Activated CD4-positive, CD25-positive, alpha-beta regulatory T cell treated with anti-CD3 and anti-CD28 coated beads, Interleukin-2, amount 50 U/mL, for 16 hours (primary cell): Measurements from ENCODE around the gene TAX1BP3.
A peak's percentile ranks its signal among the peaks of the same experiment; 100 is the strongest.
"Not testable (repeated sequence)": the region's sequence is repeated elsewhere in the genome, so short reads cannot be mapped to it uniquely, and the experiment has no call there.

Source experiments
- DNase-seq: peaks from one replicate; pipeline ENCODE4 v3.0.0-alpha.2; 2020; ENCODE audit warnings: low read depth, low spot score

The TAX1BP3 gene, protein sequence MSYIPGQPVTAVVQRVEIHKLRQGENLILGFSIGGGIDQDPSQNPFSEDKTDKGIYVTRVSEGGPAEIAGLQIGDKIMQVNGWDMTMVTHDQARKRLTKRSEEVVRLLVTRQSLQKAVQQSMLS

DNA sequence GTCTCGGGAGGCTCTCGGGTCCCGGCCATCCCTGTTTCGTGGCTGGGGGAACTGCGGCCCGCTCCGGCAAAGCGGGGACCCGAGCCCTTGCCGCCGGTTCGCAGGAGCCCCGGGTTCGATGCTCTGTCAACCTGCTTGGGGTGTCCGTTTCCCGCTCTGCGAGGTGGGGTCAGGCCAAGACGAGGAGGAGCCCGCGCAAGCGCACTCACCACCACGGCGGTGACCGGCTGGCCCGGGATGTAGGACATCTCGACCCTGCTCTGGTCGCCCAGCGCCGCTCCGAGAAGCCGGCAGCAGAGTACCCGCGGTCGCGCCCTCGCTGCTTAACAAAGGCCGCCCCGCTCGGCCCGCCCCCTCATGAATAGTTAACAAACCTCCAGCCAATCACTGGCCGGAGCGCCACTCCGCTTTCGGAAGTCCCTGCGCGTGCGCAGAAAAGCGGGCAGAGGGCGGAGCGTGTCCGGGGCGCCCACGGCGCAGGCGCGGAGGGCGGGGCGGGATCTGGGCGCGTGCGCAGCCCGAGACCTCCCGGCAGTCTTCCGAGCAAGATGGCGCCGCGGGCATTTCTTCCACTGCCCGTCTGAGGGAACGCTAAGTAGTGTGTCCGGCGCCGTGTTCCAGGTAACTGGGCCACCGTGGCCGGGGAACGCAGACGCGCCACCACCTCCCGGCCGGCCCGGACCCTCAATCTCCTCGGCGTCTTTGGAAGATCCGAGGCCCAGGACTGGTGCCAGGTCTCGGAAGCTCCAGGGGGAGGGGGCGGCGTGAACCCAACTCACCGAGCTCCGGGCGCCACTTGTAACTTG, at the start of gene TAX1BP3, which contains the start of gene EMC6:
Gene TAX1BP3, minus strand, starts transcription at position 300 of the 806 bp plus-strand sequence. Its CDS starts 52 bp downstream, at position 248.
Gene EMC6, plus strand, starts transcription at position 534 of the 806 bp plus-strand sequence. CDS start 335 bp downstream, outside the sequence.
- DNase-seq, result peak; percentile 99

DNA sequence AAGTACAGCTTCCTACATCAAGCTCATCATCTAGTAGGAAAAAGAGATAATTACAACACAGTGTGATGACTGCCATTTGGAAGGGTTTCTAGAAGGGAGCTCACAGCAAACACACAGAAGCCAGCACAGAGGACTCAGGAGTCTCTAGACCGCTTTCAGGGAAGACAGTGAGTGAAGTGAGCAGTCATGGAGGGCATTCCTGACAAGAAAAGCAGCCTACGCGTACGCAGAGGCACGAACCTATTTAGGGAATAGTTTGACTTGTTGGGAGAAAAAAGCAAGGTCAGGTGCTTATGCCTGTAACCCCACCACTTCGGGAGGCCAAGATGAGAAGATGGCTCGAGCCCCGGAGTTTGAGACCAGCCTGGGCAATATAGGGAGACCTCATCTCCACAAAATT, 46.9 kb upstream of the TAX1BP3 start:
- no peak for DNase-seq

DNA sequence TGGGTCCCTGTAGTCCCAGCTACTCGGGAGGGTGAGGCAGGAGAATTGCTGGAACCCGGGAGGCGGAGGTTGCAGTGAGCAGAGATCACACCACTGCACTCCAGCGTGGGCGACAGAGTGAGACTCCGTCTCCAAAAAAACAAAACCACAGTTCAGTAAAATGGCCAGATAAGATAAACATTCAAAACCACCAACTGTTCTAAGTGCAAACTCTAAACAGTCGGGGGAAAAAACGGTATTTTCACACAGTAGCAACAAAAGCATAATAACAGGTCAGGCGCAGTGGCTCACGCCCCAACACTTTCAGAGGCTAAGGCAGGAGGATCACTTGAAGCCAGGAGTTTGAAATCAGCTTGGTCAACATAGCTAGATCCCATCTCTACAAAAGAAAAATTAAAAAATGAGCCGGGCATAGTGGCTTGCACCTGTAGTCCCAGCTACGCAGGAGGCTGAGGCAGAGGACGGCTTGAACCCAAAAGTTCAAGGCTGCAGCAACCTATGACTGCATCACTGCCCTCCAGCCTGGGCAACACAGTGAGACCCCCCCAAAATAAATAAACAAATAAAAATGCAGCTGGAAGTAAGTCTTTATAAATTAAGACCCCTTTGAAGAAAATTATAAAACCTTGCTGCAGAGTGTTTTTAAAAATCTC, 44.6 kb upstream of the TAX1BP3 start:
- DNase-seq, result no peak

DNA sequence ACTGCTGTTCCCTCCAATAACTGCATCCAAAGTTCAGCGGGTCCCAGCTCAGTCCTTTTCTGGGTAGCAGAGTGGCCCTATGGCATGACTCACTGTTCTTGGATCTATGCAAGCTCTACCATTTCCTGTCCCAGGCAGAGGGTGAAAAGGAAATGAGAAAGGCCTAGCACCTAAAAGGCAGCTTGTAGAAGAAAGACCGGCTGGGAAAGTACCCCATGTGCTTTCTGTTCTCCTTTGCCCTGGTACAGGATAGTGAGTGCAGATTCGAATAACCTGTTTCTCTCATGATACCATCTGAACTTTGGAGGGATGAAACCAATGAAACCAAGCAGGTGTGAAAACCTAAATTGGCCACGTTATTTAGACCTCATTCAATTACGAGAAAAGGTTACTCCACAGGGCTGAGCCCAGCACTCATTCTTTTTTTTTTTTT, 42.6 kb upstream of the TAX1BP3 start:
- DNase-seq, result peak; percentile 55

DNA sequence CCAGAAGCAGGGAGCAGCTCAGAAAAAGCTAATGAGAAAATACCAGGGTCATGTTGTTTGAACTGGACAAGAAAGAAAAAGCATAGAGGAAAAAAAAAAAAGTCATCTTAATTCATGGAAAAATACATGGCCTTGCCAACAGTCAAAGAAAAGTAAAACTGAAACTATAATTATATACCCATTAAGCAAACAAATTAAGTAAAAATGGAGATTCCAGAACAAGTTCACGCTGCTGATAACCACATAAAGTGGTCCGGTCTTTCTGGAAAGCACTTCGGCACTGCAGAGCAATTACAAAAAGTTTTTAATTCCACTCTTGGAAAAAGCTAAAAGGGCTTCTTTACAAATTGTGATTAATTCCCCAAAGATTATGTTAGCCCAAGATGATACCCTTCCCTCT, 40.0 kb upstream of the TAX1BP3 start:
- DNase-seq, result no peak

DNA sequence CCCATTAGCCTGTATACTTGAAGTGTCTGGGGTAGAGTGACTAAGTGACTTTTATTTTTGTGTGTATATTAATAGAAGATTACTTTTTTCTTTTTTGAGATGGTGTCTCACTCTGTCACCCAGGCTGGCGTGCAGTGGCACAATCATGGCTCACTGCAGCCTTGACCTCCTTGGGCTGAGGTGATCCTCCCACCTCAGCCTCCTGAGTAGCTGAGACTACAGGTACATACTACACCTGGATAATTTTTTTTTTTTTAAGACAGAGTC, 37.3 kb upstream of the TAX1BP3 start:
- not testable (repeated sequence) for DNase-seq

DNA sequence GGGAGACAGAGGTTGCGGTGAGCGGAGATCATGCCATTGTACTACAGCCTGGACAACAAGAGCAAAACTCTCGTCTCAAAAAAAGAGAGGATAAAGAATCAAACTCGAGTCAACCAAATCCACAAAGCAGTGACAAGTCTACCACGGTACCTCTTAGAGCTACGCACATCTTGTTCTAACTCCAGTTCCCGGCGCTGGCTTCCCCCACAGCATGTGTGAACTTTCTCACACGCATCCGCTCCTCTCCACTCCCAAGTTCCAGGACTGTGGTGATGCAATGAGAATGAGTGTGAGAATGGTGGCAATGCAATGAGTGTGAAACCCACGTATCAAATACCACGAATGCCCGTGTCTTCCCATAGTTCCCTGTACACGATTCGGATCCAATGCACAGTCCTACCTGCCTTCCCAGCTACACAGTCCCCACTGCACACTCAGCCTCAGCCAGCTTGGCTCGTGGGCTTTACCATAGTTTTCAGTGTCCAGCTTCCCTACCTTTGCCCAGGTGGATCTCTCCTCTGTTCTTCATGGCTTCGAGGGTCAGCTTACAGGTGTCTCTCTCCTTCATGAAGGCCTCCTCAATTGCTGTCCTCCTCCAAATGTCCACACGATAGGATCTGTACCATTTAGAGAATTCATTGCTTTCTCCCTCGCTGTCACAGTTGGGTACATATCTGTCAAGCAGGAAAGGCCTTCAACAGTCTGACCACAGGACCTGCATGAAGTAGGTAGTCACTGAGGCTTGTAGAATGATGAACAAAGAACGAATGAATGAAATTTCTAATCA, 36.7 kb upstream of the TAX1BP3 start:
- no peak for DNase-seq

DNA sequence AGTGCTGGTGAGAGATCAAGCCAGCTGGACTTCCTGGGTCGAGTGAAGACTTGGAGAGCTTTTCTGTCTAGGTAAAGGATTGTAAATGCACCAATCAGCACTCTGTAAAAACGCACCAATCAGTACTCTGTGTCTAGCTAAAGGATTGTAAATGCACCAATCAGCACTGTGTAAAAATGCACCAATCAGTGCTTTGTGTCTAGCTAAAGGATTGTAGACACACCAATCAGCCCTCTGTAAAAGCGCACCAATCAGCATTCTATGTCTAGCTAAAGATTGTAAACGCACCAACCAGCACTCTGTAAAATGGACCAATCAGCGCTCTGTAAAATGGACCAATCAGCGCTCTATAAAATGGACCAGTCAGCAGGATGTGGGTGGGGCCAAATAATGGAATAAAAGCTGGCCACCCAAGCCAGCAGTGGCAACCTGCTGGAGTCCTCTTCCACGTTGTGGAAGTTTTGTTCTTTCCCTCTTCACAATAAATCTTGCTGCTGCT, 33.7 kb upstream of the TAX1BP3 start:
- DNase-seq, result not testable (repeated sequence)

DNA sequence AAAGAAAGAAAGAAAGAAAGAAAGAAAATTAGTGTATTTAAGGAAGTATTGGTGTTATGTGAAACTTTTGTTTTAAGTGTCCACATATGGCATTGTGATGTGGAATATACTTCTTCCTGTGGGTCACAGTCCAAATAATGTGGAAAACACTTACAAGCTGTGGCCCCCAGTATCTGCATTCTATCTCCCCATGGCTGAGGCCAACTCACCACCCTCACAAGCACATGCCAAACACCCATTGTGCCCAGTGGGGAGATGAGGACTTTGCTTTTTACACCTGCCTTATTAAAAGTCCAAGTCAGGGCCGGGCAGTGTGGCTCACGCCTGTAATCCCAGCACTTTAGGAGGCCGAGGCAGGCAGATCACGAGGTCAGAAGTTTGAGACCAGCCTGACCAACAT, 31.6 kb upstream of the TAX1BP3 start:
- no peak for DNase-seq

DNA sequence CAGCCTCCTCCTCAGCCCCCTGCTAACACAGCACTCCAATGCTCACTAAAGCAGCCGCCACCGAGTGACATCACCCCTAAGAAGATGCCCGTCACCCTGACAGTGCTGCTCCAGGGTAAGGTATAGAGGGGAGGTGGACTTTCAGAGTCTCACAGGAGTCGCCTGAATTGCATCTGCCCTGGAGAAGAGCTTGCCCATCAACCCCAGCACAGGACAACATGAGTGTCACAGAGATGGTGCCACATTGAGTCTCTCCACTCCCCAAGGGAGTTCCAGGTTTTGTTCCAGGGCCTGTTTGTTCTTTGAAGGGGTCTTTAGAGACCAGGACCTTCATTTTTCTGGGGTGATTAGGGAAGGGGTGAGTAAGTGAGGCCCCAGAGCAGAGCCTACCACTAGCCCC, 29.8 kb upstream of the TAX1BP3 start:
- DNase-seq, result no peak

DNA sequence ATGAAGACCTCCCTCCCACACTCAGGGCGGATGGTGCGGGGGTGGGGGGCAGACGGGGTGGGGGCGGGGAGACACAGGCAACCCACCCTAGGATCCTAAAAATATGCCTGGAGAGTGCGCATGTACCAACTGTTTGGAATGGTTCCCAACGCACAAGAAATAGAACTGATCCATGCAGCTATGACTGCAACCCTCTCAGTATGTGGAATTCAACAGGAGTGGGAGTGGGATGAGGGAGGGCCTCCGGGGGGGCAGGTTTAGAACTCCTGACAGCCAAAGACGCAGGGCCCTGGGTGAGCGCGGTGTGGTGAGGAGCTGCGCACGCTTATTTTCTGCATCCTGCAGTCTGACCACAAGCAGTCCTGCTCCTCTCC, 28.7 kb upstream of the TAX1BP3 start:
- no peak for DNase-seq

DNA sequence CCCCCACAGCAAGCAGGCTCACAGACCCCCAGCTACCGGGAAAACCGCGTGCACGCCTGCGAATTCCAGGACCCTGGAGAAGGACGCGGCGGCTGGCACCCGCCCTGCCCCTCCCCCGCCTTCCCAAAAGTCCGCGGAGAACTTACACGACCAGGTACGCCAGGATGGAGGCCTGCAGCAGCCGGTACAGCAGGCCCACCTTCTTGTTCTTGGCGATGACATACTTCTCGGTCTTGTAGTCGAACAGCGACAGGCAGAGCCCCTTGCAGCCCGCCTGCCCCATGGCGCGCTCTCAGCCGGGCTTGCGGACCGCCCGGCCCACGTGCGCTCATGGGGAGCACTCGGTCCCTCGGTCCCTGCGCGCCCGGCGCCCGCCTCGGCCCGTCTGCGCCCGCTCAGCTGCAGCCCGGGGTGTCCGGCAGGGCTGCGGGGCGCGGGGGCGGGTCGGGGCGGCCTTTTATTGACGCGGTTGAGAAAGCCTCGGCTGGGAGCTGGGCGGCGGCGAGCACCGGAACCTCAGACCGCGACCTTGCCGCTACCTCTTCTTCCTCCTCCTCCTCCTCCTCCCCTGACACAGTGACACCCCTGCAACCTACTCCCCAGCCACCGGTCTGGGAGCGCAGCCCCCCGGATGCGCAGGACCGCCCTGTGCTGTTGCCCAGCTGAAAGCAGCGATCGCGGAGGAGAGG, 27.5 kb upstream of the TAX1BP3 start, which contains the start of gene P2RX5:
Gene P2RX5, minus strand, starts transcription at position 433 of the 689 bp plus-strand sequence. Its CDS starts 150 bp downstream, at position 283.
- no peak for DNase-seq

DNA sequence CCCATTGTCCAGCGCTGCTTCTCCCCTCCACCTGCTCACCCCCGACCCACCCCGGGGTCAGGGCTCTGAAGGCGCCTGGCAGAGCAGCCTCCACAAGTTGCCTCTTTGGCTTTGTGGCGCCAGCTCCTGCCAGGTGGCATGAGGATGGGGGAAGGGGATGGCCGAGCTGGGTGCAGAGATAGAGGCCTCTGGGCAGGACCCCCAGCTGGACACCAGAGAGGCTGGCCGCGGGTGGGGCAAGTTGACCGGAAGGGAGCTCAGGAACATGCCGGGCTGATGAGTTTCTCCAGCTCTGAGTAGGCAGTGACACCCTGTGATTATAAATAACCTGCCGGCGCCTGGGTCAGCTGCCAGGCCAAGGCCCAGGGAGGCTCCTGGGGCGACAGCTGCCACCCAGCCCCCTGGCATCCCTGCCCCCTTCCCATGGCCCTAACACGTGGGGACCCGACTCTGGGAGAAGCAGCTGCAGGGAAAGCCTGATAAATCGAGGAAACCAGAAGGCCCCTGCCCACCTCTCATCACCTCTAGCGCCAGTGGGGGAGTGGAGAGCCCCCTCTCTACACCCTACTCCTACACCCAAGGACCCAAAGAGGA, 26.8 kb upstream of the TAX1BP3 start:
- no peak for DNase-seq

DNA sequence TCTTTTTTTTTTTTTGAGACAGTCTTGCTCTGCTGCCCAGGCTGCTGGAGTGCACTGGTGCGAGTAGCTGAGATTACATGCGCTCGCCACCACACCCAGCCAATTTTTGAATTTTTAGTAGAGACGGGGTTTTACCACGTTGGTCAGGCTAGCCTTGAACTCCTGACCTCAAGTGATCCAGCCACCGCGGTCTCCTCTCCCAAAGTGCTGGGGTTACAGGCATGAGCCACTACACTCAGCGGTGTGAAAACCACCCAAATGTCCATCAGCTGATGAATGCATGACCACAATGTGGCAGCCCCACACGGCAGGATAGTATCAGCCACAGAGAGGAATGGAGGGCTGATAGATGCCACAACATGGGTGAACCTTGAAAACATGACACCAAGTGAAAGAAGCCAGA, 25.5 kb upstream of the TAX1BP3 start:
- DNase-seq, result no peak

DNA sequence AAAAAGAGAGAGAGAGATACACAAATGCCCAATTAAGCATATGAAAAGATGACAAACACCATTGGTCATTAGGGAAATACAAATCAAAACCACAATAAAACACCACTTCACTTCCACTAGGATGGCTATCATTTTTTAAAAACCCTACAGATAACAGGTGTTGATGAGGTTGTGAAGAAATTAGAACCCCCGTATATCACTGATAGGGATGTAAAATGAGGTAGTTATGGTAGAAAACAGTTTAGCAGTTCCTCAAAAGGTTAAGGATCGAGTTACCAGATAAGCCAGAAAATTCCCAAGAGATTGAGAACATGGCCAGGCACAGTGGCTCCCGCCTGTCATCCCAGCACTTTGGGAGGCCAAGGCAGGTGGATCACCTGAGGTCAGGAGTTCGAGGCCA, 24.8 kb upstream of the TAX1BP3 start:
- no peak for DNase-seq

DNA sequence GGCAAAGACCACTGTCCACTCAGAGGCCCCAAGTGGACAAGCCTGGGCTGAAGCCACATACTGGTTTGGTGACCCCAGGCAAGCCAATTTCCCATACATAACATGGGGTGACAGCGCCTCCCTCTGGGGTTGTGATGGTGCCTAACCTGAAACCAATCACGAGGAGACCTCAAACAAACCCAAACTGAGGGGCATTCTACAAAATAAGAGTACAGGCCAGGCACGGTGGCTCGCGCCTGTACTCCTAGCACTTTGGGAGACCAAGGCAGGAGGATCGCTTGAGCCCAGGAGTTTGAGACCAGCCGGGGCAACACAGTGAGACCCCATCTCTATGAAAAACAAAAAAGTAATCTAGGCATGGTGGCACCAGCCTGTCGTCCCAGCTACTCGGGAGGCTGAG, 24.0 kb upstream of the TAX1BP3 start:
- no peak for DNase-seq

DNA sequence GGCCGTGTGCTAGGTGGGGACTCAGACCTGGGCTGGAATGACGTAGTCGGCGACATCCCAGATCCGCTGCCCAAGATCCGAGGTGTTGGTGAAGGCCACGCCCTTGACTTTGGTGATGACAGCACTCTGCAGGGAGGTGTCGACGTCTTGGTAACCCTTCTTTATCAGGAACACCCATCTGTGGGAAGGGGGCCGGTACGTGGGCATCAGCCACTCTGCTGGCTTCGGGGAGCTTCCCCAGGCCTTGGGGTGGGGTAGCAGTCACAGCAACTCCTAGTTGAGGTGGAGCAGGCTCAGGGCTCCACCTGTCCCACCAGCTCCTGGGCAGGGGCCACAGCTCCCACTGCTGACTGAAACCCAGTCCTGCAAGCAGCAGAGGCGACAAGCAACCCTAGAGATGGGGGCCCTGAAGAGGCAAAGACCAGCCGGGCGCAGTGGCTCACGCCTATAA, 23.3 kb upstream of the TAX1BP3 start:
- DNase-seq, result no peak

DNA sequence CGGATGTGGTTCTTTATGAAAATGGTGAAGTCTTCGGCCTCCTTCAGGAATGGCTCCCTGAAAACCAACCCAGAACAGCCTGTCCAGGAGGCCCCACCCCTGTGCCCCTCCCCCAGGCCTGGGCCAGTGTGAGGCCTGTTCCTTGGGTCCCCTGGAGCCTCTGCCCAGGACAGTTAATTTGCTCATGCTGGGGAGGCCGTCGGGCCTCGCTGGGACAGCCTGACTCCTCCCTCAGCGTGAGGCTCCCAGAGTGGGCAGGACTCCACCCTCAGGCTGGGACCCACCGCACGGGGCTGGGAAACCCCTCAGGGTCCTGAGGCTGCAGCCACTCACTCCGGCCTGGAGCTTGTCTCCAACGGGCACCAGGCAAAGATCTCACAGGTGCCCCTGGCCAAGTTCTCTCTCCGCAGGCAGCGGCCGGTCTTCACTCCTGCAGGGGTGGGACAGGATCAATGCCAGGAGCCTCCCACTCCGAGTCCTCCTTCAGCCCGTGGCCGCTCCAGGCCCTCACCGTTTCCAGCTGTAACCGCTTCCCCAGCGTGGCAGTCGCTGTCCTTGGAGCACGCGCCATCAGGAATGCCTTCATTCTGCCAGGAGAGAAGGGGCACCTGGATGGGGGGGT, 21.8 kb upstream of the TAX1BP3 start:
- DNase-seq, result no peak

DNA sequence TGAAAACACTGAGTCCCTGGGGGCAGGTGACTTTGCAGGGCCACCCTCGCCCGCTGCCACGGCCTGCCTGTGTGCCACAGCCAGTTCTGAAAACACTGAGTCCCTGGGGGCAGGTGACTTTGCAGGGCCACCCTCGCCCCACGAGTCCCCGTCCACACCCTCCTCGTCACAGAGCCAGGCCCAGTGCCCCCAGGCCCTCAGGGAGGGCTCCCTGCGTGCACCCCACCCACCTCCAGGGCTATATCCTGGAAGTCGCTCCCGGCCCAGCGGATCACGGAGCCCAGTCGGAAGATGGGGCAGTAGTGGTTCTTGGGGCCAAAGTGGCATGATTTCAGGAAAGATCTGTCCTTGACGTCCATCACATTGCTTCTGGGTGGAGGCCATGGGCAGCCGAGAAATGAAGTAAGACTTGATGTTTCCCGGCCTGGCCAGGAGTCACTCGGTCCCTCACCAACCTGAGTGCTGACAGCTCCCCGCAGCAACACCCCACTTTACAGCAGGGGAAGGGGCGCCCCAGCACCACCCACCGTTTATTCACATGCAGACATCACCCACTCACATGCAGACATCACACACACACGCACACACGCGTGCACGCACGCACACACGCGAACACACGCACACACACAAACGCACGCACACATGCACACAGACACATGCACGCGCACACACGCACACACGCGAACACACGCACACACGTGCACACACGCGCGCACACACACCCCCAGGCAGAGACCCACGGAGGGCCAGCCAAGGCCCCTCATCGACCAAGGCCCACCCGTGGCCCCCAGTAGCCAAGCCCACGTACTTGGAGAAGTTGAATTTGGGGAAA, 21.1 kb upstream of the TAX1BP3 start:
- DNase-seq, result no peak
